ENCODE measurements around the gene NOXA1. TPM values are rescaled to one million over a fixed set of nuclear protein-coding genes. Genes with fewer than 3 reads are reported as not detected.

NOXA1 gene
- total RNA-seq, 1 experiment from 2014 or later: 0.28 TPM

GRCh38 chr9:137423514-137424291 lies 510 bp downstream of the NOXA1 start:
- no peaks in the 10 kb centered on the region for H3K27me3 ChIP-seq (replicated peaks; ENCODE audit: insufficient read depth, low read depth, low read length, poor library complexity)
- no peak for DNase-seq (ENCODE audit: low spot score)
- no peaks in the 10 kb centered on the region for H3K9me3 ChIP-seq (ENCODE audit: low read depth, low read length, poor library complexity, severe bottlenecking)
- H3K4me3 ChIP-seq (ENCODE audit: low read depth, low read length, poor library complexity, severe bottlenecking): peak overlapping the region; percentile 97
- intact Hi-C loops (cut with micrococcal nuclease; ENCODE audit: unreplicated experiment): no loop called here
- TF ChIP-seq CTCF (conservative IDR thresholded peaks at IDR 0.05; ENCODE audit: low read depth, low read length): no peak
- H3K27ac ChIP-seq (ENCODE audit: low read depth, low read length, poor library complexity, severe bottlenecking): no peak overlapping the region
- ChIA-PET CTCF (interaction anchor here (0.7 to 1.1 kb wide), 4 partner anchors 22 to 1291 kb away, joined by 4 to 11 read pairs (median 6); no protein-coding TSS in a partner anchor), POLR2A (ENCODE audit: low non-redundant PET) (no interaction called here)
- no peaks in the 10 kb centered on the region for H3K36me3 ChIP-seq (ENCODE audit: insufficient read depth, low read length, poor library complexity, severe bottlenecking)
- BruUV-seq (replicated peaks): no TSS peak
- H3K4me1 ChIP-seq (ENCODE audit: insufficient read depth, low read length, poor library complexity, severe bottlenecking): no peaks in the 10 kb centered on the region

- ChIA-PET POLR2A (ENCODE audit: low non-redundant PET) (no interaction called here), CTCF (no interaction called here)
- Histone ChIP-seq H3K27ac (ENCODE audit: low read depth, low read length, poor library complexity, severe bottlenecking) (no peak overlapping the region), H3K27me3 (replicated peaks; ENCODE audit: insufficient read depth, low read depth, low read length, poor library complexity) (no peaks in the 10 kb centered on the region), H3K9me3 (ENCODE audit: low read depth, low read length, poor library complexity, severe bottlenecking) (no peaks in the 10 kb centered on the region), H3K4me1 (ENCODE audit: insufficient read depth, low read length, poor library complexity, severe bottlenecking) (no peaks in the 10 kb centered on the region), H3K4me3 (ENCODE audit: low read depth, low read length, poor library complexity, severe bottlenecking) (no peak overlapping the region), H3K36me3 (ENCODE audit: insufficient read depth, low read length, poor library complexity, severe bottlenecking) (no peaks in the 10 kb centered on the region)
- TF ChIP-seq EZH2 (IDR thresholded peaks at IDR 0.05; ENCODE audit: borderline replicate concordance, low read depth, low read length, poor library complexity, severe bottlenecking) (no peak), CTCF (conservative IDR thresholded peaks at IDR 0.05; ENCODE audit: low read depth, low read length) (no peak)
- BruUV-seq (replicated peaks): no TSS peak
- intact Hi-C loops (cut with micrococcal nuclease; ENCODE audit: unreplicated experiment): no loop called here
- no peak for DNase-seq (ENCODE audit: low spot score)
These were observed 3.0 kb downstream of the NOXA1 start for GRCh38 chr9:137426018-137426681.

GRCh38 chr9:137427454-137428310 lies 4.5 kb downstream of the NOXA1 start:
- Histone ChIP-seq H3K4me3 (ENCODE audit: low read depth, low read length, poor library complexity, severe bottlenecking) (no peak overlapping the region), H3K9me3 (ENCODE audit: low read depth, low read length, poor library complexity, severe bottlenecking) (no peaks in the 10 kb centered on the region), H3K27me3 (replicated peaks; ENCODE audit: insufficient read depth, low read depth, low read length, poor library complexity) (no peaks in the 10 kb centered on the region), H3K27ac (ENCODE audit: low read depth, low read length, poor library complexity, severe bottlenecking) (no peak overlapping the region), H3K4me1 (ENCODE audit: insufficient read depth, low read length, poor library complexity, severe bottlenecking) (no peaks in the 10 kb centered on the region), H3K36me3 (ENCODE audit: insufficient read depth, low read length, poor library complexity, severe bottlenecking) (no peaks in the 10 kb centered on the region)
- ChIA-PET POLR2A (ENCODE audit: low non-redundant PET) (no interaction called here), CTCF (no interaction called here)
- intact Hi-C loops (cut with micrococcal nuclease; ENCODE audit: unreplicated experiment): no loop called here
- no peak for DNase-seq (ENCODE audit: low spot score)
- TF ChIP-seq CTCF (conservative IDR thresholded peaks at IDR 0.05; ENCODE audit: low read depth, low read length): no peak
- no TSS peak for BruUV-seq (replicated peaks)
